GM19043 (cell line): ENCODE measurements around the gene COL4A2.
"Not testable (repeated sequence)": the region's sequence is repeated elsewhere in the genome, so short reads cannot be mapped to it uniquely, and the experiment has no call there.

Experiments used
- ATAC-seq: cut with Tn5 transposase; IDR thresholded peaks from one replicate; pipeline ENCODE4 v1.9.1; 2021; ENCODE audit warnings: low read depth; ENCODE audit not compliant: unreplicated experiment

COL4A2 gene

GRCh38 chr13:110447801-110448200 is 140.7 kb downstream of the COL4A2 start:
- ATAC-seq, result no peak

GRCh38 chr13:110448230-110448629 is 141.1 kb downstream of the COL4A2 start:
- no peak for ATAC-seq

DNA sequence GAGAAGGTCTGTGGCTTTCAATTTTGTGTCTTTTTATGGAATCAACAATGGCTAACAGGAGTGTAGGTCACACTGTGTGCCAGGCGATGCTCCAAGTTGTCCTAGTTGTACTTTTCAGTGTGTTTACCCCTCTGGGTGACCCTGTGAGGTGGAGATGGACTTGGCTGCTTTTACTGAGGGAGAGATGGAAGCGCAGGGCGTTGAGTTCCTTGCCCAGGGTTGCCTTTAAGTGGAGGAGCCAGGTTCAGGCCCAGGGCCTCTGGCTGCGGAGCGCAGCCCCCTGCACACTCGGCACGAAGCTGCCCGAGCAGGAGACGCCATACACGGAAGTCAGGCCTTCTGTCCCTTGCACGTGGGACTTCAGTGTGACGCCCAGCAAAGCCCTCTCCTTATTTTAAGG is 141.6 kb downstream of the COL4A2 start:
- ATAC-seq, result no peak

- no peak for ATAC-seq
Measured at GRCh38 chr13:110449219-110450015, 142.3 kb downstream of the COL4A2 start.

GRCh38 chr13:110450016-110450900 is 143.2 kb downstream of the COL4A2 start:
- no peak for ATAC-seq

GRCh38 chr13:110450941-110451730 is 144.1 kb downstream of the COL4A2 start:
- no peak for ATAC-seq

- not testable (repeated sequence) for ATAC-seq
Measured at GRCh38 chr13:110453091-110453490, 146.0 kb downstream of the COL4A2 start.

DNA sequence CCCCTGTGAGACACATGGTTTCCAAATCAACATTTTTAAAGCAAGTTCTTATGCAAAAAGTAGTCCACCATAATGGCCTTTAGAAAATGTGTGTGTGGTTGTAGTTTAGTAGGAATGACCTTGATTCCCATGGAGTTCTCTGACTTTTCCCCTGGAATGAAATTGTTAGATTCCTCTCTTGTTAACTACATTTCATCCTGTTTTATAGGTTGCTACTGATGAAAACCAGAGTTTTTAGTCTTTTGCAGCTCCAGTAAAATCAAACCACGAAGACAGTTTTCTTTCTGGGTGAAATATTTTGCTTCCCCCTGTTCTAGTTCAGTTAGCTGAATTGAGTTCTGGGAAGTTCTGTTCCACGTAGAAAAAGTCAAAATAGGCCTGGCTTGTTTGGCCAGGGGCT is 146.7 kb downstream of the COL4A2 start:
- no peak for ATAC-seq

GRCh38 chr13:110454227-110454859 is 147.3 kb downstream of the COL4A2 start:
- ATAC-seq, result no peak

DNA sequence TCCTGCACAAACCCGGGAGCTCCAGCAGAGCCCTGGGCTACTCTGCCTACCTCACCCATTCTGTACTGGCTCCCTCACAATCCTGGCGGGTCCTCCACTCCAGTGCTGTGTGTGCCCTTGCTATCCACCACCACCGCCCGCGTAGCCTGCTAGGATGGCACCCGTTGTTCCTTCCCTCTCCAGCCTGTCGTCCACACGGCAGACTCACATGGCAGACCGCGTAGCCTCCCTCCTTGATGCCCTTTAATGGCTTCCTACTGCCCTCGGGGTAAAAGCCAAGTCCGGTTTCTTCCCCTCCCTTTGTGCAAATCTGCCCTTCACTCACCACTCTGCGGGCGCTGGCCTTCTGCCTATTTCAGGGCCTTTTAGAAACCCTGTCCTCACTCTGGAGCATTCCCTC is 147.9 kb downstream of the COL4A2 start:
- no peak for ATAC-seq

DNA sequence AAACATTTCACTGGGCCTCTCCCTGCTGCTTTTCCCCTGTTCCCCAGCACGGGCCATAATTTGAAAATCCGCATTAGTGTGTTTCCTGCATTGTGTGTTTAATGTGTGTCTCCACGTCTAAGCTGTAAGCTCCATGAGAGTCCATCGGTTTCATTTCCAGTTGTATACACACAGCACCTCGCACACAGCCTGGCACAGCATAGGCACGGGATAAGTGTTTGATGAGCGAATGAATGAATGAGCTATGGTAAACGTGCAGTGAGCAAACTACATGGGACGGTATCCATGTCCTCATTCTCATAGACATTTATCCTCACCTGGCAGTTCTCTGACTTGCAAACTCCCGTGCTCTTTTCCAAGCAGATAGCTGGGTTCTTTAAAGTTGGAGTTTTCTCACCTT is 148.4 kb downstream of the COL4A2 start:
- ATAC-seq, result no peak

DNA sequence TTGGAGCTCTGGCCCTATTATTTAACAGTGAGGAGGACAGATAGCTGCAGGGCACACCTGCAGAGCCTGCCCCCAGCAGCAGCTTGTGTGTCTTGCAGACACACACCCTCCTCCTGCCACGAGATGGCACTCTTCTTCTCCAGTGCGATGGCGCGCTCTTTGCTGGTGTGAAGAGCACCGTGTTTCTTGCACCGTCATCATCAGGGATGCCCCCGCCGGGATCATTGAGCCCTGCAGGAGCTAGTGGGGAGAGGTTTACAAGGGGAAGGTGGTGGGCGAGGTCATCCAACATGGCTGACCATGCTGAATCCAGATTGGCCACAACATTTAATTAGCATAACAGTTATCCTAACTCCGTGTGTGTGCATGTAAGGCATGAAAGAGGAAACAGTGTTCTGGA is 148.9 kb downstream of the COL4A2 start:
- peak; percentile 100 for ATAC-seq

GRCh38 chr13:110456550-110456949 is 149.5 kb downstream of the COL4A2 start:
- no peak for ATAC-seq

GRCh38 chr13:110457361-110457760 is 150.3 kb downstream of the COL4A2 start:
- ATAC-seq, result no peak

DNA sequence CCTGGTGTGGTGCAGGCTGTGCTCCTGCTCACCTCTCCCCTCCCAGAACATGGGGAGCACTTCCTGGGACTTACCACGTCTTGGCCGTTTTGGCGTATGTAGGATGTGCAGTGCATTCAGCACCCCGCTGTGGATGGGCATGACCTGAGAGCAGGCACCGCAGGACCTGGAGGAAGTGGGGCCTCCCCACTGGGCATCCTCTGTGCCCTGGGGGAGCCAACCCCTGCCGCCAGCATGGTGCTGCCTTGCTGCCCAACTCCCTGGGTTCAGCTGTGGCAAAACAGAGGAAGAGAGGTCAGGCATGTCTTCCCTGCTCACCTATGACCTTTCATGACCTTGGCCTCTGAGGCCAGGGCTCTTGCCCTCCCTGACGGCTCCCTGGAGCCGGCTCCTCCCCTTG is 150.9 kb downstream of the COL4A2 start:
- ATAC-seq, result no peak

GRCh38 chr13:110458594-110459365 is 151.7 kb downstream of the COL4A2 start:
- ATAC-seq, result no peak

GRCh38 chr13:110462091-110462490 is 155.0 kb downstream of the COL4A2 start:
- no peak for ATAC-seq

DNA sequence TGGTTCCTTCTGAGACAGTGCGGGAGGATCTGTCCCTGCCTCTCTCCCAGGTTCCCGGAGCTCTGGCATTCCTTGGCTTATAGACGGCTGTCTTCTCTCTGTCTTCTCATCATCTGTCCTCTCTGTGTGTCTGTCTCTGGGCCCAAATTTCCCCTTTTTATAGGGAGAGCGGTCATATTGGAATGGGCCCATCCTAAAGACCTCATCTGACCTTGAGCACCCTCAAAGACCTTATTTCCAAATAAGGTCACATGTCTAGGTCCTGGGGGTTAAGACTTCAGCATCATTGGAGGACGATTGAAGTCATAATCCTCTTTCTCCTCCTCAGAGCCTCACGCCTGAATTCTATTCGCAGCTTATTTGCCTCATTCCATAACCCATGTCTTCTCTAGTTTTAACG is 156.1 kb downstream of the COL4A2 start:
- ATAC-seq, result no peak

- no peak for ATAC-seq
Measured at GRCh38 chr13:110463871-110464510, 156.9 kb downstream of the COL4A2 start.
